NOMO-1 treated with DMSO at 0.1 percent for 48 hours (cell line): ENCODE data around the gene CHST11.
A peak's percentile ranks its signal among the peaks of the same experiment; 100 is the strongest.
"Not testable (repeated sequence)": the region's sequence is repeated elsewhere in the genome, so short reads cannot be mapped to it uniquely, and the experiment has no call there.

ENCODE experiments used
- DNase-seq: peaks from one replicate; lab custom pipeline; 2025; ENCODE audit not compliant: unreplicated experiment; lab: John Stamatoyannopoulos, UW

Gene CHST11

DNA sequence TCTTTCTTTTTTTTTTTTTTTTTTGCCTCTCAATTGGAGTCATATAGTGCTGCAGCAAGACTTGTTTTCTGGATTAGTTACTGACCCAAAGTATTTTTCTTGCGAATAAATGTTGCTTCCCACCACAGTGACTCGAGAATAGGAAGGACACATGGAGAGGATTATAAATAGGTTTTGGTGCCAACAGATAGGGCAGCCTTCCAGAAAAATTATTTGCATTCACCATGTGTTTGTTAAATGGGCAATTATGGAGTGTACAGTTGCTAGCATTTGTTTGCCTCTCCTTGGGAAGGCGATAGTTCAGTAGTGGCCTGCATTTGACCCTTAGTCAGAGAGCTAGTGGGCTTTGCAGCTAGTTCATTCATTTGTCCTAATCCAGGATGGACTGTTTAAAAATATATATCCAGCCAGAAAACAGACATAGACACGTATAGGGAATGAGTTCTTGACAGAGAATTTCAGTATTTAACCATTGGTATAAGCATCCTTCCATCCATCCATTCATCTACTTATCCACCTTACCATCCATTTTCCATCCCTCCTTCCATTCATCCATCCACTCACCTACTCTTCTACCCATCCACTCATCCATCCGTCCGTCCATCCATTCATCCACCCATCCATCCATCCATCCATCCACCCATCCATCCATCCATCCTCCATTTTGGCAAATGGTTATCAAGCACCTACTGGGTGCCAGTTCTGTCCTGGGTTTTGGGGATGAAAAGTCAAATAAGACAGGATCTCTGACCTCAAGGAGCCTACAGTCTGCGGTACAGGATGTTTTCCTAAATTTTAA is 67.5 kb downstream of the CHST11 start:
- DNase-seq: no peak

DNA sequence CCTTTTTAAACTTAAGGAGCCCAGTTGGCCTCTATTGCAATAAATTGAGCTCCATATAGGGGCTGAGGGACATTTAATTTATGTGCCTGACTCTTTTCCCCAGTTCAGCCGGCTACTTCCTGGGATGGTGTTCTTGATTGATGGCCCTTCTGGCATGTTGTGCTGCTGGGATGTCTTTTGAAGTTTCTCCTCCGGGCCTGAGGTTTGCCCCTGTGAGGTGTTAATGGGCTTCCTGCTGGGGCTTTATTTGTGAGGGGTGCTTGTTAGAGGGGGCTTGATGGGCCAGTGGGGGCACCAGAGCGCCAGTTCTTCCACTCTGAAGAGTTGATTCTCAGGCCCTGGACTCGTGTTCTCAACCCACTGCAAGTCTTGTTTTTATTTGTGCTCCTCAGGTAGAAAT is 69.6 kb downstream of the CHST11 start:
- DNase-seq: no peak

DNA sequence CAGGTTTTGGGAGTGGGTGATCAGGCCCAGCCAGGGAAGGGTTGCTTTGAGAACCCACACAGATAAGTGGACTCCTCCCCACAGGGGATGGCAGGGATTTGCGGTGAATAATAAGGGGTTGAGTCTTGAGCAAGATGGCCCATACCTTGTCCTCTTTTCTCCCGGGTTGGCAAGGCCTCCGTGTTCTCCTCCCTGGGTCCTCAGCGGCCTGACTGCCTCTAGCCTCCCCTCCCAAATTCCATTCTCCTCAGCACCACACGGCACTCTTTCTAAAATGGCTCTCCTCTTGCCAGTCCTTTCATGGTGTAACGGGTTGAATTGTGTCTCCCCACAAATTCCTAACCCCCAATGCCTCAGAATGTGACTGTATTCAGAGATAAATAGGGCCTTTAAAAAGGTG is 70.0 kb downstream of the CHST11 start:
- DNase-seq: no peak

DNA sequence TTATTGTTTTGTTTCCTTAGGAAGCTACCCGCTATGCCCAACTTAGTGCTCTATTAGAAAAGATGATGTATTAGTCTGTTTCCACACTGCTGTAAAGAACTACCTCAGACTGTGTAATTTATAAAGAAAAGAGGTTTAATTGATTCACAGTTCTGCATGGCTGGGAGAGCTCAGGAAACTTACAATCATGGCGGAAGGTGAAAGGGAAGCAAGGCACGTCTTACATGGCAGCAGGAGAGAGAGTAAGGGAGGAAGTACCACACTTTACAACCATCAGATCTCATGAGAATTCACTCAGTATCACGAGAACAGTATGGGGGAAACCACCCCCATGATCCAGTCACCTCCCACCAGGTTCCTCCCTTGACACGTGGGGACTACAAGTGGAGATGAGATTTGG is 70.9 kb downstream of the CHST11 start:
- not testable (repeated sequence) for DNase-seq

DNA sequence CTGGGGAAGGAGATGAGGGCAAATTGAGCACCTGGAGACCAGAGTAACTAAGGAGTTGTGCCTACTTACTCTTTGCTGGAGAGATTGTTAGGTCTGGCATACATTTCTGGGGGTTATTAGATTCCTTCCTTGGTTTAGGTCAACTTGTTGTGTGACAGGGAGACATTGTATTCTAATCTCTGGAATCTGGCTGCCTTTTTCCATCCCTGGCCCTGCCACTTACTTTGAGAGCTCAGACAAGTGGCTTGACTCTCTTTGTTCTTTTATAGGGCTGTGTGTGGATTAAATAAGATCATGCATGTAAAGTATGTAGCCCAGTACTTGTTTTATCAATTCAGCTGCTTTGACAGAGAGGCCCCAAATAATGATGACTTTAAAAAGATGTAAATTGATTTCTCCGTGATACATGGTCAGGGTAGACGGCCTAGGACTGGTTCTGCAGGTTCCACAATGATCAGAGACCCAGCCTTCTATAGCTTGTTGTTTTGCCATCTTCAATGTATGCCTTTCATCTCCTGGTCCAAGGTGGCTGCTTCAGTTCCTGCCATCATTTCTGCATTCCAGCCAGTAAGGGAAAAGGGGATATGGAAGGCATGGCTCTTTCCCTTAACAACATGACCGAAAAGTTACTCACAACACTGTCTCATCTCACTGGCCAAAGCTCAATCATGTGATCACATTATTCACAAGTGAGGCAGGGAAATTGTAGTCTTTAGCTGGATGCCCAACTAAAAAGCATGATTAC is 72.6 kb downstream of the CHST11 start:
- DNase-seq: no peak

DNA sequence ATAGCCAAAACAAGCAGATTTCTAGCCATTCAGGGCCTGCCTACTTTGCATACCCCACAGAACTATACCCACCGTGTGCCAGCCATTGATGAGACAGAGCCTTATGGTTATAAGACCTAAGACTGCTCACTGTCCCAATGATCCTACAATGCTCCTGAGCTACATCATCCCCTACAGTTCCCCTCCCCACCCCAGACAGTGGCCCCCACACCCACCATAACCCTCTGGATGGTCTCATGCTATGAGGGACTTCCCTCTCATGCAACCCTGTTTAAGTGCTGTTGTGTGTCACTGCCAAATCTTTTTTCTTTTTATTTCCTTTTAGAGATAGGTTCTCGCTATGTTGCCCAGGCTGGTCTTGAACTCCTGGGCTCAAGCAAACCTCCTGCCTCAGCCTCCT is 75.9 kb downstream of the CHST11 start:
- DNase-seq: no peak

DNA sequence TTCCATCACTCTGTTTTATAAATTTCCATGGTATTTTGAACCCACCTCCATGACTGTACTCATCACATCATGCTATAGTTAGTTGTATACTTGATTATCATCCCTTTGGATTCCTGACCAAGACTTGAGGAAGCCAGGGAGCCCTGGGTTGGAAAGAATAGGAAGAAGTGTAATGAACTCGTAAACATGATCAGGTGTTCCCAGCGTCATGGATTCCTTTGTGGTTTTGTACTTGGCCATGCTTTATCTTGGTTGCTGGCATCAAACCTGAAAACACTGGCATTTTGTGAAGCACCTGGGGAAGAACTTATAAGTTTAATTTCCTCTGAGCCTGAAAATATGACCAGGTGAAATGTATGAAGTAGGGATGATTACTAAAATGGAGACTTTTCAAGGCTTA is 76.4 kb downstream of the CHST11 start:
- no peak for DNase-seq

DNA sequence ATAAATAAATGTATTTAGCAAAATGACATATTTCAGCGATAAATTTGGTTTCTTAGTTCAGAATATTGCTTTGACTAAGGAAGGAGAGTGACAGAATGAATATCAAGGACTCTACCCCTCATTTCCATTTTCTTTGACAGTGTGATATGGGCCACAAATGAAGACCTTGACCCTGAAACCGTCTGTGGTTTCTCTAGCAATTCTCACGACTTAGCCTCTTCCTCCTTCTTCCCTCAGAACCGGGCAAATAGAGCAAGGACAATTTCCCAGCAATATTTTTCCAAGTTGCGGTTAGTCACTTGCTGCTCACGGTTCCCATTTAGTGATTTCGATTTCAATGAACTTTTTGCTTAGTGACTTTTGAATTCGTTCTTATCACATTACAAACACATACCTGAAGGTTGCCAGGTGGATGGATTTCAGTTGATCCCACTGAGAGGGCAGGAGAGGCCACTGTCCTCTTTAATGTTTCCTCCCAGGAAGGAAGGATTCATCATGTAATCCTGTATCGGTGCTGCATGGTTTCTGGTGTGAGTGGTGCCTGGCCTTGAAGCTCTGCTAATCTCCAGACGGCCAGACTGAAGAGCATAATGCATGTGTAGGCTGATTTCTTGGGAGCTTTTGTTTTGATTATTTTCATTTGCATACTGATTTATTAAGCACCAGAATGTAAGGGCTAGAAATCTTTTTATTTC is 77.6 kb downstream of the CHST11 start:
- peak; percentile 14 for DNase-seq

DNA sequence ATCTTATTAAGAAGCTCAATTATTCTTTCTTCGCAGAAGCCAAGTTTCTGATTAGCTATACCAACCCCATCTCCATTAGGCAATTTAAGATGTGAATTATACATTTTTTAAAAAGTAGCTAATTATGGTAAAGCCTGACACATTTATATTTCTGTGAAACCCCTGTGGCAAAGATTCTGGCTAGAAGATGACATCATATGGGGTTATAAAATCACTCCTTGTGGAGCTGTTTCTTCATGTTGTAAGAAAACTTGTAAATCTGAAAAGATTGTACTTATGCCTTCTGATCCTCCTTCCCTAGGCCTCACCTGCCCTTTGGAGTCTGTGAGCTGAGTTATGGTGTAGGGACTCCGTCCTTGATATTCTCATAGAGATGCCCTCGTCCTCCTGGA is 78.1 kb downstream of the CHST11 start:
- no peak for DNase-seq

DNA sequence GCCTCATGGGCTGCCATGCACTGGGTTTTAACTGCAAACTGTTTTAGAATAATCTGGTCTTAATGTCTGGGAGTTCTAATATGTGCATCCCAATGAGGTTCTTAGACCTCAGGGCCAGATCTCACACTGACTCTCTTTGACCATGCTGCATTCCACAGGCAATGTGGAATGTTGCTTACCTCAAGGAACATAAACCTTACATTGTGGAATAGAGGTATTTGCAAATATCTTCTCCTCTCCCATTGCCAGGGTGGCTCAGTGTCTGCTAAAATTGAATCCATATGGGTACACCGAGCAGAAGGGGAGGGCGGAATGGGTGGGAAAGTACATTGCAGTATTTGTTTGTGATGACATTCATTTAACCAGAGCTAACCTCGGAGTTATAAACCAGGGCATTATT is 78.6 kb downstream of the CHST11 start:
- no peak for DNase-seq

DNA sequence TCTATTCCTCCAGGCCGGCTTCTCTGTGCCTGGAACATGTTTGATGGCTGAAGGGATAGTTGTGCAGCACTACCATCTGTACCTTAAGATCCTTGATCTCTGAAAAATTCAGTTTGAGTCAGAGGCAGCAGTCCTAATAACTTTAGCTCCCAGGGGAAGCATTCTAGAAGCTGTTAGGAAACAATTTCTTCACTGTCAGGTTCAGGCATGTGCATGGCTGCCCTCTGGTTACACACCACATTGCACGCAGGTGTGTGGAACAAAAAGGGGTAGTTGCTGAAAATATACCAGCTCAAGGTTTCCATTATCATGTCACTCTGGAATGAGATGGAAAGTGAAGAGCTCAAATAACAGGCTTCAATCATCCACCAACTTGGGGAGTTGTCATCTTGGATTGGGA is 80.1 kb downstream of the CHST11 start:
- no peak for DNase-seq

DNA sequence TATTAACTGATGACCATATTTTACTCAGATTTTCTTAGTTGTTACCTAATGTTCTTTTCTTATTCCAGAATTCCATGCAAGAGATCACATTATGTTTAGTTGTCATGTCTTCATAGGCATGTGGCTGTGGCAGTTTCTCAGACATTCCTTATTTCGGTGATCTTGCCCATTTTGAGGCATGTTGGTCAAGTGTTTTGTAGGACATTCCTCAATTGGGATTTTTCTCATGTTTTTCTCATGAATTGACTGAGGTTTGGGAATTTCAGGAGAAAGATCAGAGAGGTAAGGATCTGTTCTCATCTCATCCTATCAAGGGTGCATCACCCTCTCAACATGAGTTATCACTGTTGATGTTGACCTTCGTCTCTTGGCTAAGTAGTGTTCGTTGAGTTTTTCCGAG is 81.3 kb downstream of the CHST11 start:
- no peak for DNase-seq

DNA sequence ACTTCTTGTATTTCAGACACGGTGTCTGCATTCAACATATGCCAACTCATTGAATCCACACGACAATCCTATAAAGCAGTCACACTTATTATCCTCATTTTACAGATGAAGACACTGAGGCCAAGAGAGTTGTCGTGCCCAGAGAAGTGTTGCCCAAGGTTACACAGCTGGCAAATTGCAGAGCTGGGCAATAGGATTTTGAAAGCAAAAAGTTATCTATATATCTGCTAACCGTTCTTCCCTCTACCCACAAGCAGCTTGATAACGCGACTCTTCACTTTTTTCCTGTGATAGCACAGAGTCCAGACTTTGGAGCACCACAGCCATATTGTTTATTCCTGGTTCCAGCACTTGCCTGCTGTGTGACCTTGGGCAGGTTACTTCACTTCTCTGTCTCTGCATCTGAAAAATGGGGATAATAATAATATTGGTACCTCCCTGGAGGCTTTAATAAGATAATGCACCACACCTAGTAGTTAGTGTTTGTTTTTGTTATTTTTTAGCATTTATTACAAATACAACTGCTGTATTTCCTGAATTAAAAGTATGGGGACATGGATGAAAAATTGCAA is 82.2 kb downstream of the CHST11 start:
- DNase-seq: no peak

DNA sequence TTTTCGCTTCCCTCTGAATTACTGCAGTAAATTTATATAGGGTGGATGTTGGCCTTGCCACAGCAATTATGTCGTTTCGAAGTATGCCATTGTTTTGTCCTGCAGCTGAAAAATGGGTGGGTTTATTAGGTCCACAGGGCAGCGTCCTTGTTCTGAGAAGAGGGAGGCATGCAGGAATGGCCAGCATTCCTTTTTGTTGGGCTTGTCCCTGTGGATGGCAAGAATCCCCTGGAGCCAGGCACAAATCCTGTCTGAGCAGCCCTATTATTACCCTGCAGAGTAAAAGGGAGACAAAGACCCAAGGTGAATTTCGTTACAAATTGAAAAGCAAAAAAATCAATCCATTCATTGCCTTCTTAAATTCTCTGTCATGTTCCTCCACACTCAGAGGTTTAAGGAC is 88.1 kb downstream of the CHST11 start:
- DNase-seq: no peak

DNA sequence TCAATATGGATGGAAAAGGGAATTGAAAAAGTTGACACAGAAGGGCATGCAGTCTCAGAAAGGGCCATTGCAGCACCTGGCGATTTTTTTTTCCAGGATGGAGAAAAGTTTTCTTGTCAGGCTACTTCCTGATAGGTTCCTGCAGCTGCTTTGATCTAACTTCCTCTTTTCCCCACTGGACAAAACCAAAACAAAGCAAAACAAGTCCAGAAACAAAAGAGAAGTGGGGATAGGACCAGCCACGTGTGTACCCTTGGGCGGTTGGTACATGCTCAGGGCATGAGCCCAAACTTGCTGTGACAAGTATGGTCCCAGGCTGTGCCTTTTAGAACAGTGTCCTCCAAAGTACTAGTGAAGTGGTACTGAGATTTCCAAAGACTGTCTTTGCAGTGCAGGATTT is 89.8 kb downstream of the CHST11 start:
- DNase-seq: peak; percentile 64

DNA sequence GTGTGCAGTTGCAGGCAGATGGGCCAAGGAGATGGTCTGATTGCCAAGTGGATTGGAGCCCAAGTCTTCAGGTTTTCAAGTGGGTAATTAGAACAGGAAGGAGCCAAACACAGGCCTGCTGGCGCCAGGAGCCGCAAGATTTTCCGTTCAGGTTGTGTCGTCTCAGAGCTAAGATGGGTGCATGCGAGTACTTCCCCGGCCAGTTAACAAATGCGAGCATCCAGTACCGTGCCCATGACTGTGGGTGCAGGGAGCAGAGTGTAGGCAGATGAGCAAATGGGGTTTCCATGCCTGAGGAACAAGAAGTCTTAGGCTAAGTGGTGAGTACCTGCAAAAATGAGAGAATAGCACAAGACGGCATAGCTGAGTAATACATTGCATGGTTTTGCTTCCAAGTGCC is 90.5 kb downstream of the CHST11 start:
- no peak for DNase-seq

DNA sequence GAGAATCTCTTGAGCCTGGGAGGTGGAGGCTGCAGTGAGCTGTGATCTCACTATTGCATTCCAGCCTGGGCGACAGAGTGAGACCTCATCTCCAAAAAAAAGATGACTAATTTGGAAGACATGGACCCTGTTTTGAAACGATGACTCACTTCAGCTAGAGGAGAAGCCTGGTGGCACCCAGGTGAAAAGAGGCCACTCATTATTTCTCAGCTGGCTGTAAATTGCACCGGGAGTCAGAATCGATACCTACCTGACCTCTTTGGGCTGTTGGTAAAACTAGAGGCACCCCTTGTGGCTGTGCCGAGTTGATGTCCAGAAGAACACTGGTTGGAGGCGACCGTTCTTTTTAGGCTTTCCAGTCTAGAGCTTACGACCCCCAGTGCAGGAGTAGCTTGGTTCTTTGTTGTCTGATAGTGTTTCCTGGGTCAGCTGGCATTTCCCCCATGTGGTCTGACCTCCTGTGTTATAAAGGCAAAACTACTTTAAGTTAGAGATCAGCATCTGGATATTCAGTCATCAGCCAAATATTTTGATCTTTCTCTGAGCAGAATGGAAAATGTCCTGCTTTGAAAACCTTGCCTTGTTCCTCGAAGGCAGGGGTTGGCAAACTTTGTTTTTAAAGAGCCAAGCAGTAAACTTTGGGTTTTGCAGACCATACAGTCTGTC is 93.2 kb downstream of the CHST11 start:
- DNase-seq: no peak

DNA sequence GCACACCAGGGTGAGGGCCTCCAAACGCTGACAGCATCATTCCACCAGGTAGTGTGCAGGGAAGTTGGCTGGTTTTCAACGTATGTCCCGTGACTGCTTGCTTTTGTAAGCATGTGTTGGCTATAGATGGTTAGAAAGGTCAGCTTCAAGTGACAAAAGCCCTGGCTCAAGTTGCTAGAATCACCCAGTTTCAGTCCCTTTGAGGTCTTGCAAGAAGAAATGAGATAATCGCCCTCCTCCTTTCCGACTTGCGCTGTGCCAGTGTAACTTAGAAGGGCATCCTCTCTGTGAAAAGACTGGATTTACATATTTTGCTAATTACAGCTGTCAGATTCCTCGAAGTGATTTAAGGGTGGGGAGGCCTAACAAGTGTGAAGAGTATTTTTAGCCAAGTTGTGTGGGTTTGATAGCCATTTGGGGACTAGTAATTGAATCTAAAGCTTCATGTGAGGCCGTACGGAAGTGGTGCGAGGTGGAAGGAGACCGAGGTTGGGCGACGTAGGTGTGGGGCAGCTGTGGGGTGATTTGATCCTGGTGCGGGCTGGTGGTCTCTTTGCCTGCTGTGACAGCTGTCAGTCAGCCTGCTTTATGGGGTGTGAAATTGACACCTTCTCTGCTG is 94.7 kb downstream of the CHST11 start:
- DNase-seq: no peak

DNA sequence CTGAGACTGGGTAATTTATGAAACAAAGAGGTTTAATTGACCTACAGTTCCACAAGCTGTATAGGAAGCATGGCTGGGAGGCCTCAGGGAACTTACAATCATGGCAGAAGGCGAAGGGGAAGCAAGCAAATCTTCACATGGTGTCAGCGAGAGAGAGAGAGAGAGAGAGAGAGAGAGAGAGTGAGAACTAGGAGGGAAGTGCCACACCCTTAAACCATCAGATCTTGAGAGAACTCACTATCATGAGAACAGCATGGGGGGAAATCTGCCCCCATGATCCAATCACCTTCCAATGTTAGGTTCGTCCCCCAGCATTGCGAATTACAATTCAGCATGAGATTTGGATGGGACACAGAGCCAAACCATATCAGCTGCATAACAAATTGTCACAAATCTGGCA is 96.7 kb downstream of the CHST11 start:
- DNase-seq: no peak

DNA sequence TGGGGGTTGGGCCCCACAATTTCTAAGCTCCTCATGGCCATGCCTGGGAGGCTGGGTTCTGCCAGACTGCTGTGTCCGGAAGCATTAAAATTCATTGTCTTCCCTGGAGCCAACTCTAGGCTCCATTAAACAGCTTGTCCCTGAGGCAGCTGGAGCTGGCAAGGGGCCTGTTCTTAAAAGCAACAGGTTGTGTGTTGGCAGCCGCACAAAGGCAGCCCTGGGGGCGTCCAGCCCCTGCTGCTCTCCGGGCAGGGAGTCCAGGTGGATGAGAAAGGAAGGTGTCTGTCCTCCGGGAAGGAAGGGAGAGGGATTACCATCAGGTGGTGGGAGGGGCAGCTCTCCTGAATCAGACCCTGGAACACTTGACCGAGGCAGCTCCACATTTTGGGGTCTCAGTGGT is 98.9 kb downstream of the CHST11 start:
- DNase-seq: no peak
